Parathyroid adenoma (tissue), 2 donors: Measurements from ENCODE around the gene ADAMTSL2.

Experiments used
- H2AFZ ChIP-seq: fragments of 300-600 bp; sonication (generic); one replicate; pipeline ENCODE4 v1.7.0; 2017; ENCODE audit warnings: antibody characterized with exemption, mild to moderate bottlenecking
- H3K27ac ChIP-seq: fragments of 300-600 bp; sonication (generic); one replicate; pipeline ENCODE4 v1.7.0; 2017
- H3K27me3 ChIP-seq: fragments of 300-600 bp; sonication (generic); one replicate; pipeline ENCODE4 v1.7.0; 2017; ENCODE audit warnings: low read length; ENCODE audit not compliant: control insufficient read depth, insufficient read depth
- H3K36me3 ChIP-seq: fragments of 300-600 bp; sonication (generic); one replicate; pipeline ENCODE4 v1.7.0; 2017; ENCODE audit warnings: low read length; ENCODE audit not compliant: control insufficient read depth, insufficient read depth
- H3K4me1 ChIP-seq: fragments of 300-600 bp; sonication (generic); one replicate; pipeline ENCODE4 v1.7.0; 2017; ENCODE audit warnings: control low read depth
- H3K4me2 ChIP-seq: fragments of 300-600 bp; sonication (generic); one replicate; pipeline ENCODE4 v1.7.0; 2017; ENCODE audit warnings: low read length
- H3K4me3 ChIP-seq: fragments of 300-600 bp; sonication (generic); one replicate; pipeline ENCODE4 v1.7.0; 2017; ENCODE audit warnings: low read depth, low read length
- H3K79me2 ChIP-seq: fragments of 300-600 bp; sonication (generic); one replicate; pipeline ENCODE4 v1.7.0; 2017; ENCODE audit warnings: control low read depth
- H3K9ac ChIP-seq: fragments of 300-600 bp; sonication (generic); one replicate; pipeline ENCODE4 v1.7.0; 2017; ENCODE audit warnings: mild to moderate bottlenecking
- H3K9me3 ChIP-seq: fragments of 300-600 bp; sonication (generic); one replicate; pipeline ENCODE4 v1.7.0; 2017; ENCODE audit warnings: low read length; ENCODE audit not compliant: control insufficient read depth
- CTCF ChIP-seq: fragments of 300-600 bp; sonication (generic); IDR thresholded peaks from one replicate; pipeline ENCODE4 v1.7.0; 2017; ENCODE audit warnings: antibody characterized with exemption, mild to moderate bottlenecking
- donor health status: primary hyperparathyroidism.

ADAMTSL2 gene

GRCh38 chr9:133604856-133605255 lies 70.4 kb downstream of the ADAMTSL2 start:
- H3K4me1 ChIP-seq = no peaks in the 10 kb centered on the region
- H3K9ac ChIP-seq = no peak overlapping the region
- H3K9me3 ChIP-seq = no peaks in the 10 kb centered on the region
- H3K27me3 ChIP-seq = no peaks in the 10 kb centered on the region
- H2AFZ ChIP-seq = no peak overlapping the region
- no peak overlapping the region for H3K27ac ChIP-seq
- H3K36me3 ChIP-seq = no peaks in the 10 kb centered on the region
- H3K79me2 ChIP-seq = no peaks in the 10 kb centered on the region
- no peak for TF ChIP-seq CTCF
- no peak overlapping the region for H3K4me3 ChIP-seq
- no peak overlapping the region for H3K4me2 ChIP-seq

- Histone ChIP-seq H3K4me2 (no peak overlapping the region), H3K79me2 (no peaks in the 10 kb centered on the region), H3K9me3 (no peaks in the 10 kb centered on the region), H2AFZ (no peak overlapping the region), H3K4me1 (no peaks in the 10 kb centered on the region), H3K36me3 (no peaks in the 10 kb centered on the region), H3K27ac (no peak overlapping the region), H3K27me3 (no peaks in the 10 kb centered on the region), H3K4me3 (no peak overlapping the region), H3K9ac (no peak overlapping the region)
- TF ChIP-seq CTCF = no peak
Observed at GRCh38 chr9:133605446-133605845, 70.9 kb downstream of the ADAMTSL2 start.

- Histone ChIP-seq H3K9me3 (no peaks in the 10 kb centered on the region), H3K4me3 (no peak overlapping the region), H3K36me3 (no peaks in the 10 kb centered on the region), H3K9ac (no peak overlapping the region), H3K27me3 (no peaks in the 10 kb centered on the region), H2AFZ (no peak overlapping the region), H3K79me2 (no peaks in the 10 kb centered on the region), H3K4me1 (no peaks in the 10 kb centered on the region), H3K4me2 (no peak overlapping the region), H3K27ac (no peak overlapping the region)
- no peak for TF ChIP-seq CTCF
Observed at GRCh38 chr9:133605856-133606707, 71.6 kb downstream of the ADAMTSL2 start.

- Histone ChIP-seq H3K4me3 (no peak overlapping the region), H3K9ac (no peak overlapping the region), H3K79me2 (no peaks in the 10 kb centered on the region), H2AFZ (no peak overlapping the region), H3K4me1 (no peaks in the 10 kb centered on the region), H3K4me2 (no peak overlapping the region), H3K36me3 (no peaks in the 10 kb centered on the region), H3K9me3 (no peaks in the 10 kb centered on the region), H3K27me3 (no peaks in the 10 kb centered on the region), H3K27ac (no peak overlapping the region)
- TF ChIP-seq CTCF = no peak
Observed at GRCh38 chr9:133606708-133607025, 72.2 kb downstream of the ADAMTSL2 start.

GRCh38 chr9:133607381-133607780 lies 72.9 kb downstream of the ADAMTSL2 start:
- Histone ChIP-seq H3K9ac (no peak overlapping the region), H3K27me3 (no peaks in the 10 kb centered on the region), H3K4me2 (no peak overlapping the region), H3K4me1 (no peaks in the 10 kb centered on the region), H3K4me3 (no peak overlapping the region), H3K79me2 (no peaks in the 10 kb centered on the region), H2AFZ (no peak overlapping the region), H3K9me3 (no peaks in the 10 kb centered on the region), H3K27ac (no peak overlapping the region), H3K36me3 (no peaks in the 10 kb centered on the region)
- no peak for TF ChIP-seq CTCF
